HG03439 (cell line): ENCODE measurements around the gene SCAF8.
A peak's percentile ranks its signal among the peaks of the same experiment; 100 is the strongest.
"Not testable (repeated sequence)": the region's sequence is repeated elsewhere in the genome, so short reads cannot be mapped to it uniquely, and the experiment has no call there.

ENCODE experiments used
- ATAC-seq: cut with Tn5 transposase; IDR thresholded peaks from one replicate; pipeline ENCODE4 v1.9.1; 2021; ENCODE audit warnings: mild to moderate bottlenecking, moderate library complexity; ENCODE audit not compliant: unreplicated experiment

The SCAF8 gene

DNA sequence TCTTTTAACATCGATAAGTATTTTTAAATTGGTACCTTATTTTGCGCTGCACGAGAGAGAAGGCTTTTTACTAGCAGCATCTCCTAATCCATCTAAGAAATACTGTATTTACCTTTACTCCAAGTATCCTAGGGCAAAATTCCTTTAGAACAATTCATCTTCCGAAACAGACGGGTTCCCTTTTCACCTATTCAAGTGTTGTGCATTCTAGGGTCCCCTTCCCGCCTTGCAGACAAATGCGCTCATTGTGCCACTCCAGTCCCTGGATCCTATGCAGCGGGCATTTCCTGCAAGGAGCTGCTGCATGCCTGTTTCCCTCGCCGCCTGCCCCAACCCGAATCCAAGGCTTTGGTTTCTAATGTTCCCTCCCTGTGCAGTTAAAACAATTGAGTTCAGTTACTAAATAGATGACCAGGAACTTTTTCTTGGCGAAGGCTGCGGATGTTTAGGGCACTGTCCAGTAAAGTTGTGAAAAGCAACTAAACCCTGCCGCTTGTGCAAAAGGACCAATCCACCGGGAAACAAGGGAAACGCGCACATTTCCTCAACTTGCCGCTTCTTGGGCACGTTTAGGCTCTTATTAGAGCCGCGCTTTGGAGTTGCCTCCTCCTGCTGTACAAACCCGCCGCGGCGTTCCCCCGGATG is 556 bp upstream of the SCAF8 start:
- ATAC-seq: no peak

DNA sequence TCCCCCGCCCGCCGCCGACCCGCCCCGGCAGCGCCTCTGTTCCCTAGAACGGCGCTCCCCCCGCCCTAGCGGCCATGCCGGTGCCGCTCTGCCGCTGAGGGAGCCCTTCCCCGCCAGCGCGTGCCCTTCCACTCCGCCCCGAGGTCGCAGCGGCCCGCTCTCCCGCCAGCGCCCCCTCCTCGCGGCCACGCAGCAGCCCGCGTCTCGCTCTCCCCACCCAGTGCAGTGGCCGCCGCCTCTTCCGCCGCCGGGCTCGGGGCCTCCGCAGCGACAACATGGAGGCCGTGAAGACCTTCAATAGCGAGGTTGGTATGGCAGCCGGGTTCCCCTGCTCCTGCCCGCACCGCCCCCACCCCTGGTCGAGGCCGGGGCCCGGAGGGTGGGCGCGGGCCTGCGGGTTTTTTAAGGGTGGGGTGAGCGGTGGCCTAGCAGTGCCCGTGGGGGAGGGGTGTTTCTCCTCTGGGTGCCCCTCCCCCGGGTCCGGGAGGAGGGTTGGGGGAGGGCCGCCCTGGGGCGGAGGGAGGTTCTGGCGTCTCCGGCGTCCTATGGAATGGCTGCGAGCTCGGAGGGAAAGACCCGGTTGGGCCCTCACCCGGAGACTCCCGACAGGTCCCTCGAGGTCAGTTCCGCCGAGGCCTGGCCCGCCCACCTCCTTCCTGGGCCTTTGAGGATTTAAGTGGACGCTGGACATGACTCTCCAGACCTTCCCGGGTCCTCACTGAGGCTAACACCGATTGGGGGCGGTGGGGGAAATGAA is 588 bp downstream of the SCAF8 start:
- peak; percentile 68 for ATAC-seq

DNA sequence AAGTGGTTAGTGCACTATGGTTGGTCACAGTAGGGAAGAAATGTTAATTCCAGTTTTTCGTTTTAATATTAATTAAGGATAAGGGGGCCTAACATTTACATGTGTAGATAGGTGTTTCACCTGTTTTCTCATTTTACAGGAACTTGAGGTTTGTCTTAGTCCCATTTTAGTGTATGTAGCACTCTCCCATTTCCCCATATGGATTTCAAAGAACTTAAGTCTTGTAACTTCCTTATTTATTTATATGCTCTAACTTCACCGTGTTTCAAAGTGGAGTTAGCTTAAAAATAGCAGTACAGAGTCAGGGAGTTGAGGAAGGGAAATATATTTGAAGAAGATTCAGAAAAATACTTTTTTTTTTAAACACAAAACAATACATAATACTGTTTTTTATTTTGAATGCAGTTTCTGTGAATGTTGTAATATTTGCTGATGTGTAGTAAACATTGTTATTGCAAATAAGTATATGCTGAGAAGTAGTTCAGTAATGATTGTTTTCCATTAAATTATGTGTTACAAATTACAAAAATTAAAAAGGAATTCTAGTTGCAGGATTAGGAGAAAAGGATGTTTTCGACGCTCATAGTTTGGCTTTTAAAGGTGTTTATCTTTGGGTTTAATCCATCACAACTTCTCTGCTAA is 3.5 kb downstream of the SCAF8 start:
- no peak for ATAC-seq

DNA sequence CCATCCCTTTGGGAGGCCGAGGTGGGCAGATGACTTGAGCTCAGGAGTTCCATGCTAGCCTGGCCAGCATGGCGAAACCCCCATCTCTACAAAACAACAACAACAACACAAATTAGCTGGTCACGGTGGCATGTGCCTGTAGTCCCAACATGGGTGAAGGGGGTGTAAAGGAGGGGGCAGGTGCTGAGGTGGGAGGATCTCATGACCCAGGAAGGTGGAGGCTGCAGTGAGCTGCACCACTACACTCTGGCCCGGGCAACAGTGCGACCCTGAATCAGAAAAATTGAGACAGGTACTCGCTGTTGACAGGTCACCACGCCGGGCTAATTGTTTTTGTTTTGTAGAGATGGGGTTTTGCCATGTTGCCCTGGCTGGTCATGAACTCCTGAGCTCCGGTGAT is 4.2 kb downstream of the SCAF8 start:
- ATAC-seq: no peak

DNA sequence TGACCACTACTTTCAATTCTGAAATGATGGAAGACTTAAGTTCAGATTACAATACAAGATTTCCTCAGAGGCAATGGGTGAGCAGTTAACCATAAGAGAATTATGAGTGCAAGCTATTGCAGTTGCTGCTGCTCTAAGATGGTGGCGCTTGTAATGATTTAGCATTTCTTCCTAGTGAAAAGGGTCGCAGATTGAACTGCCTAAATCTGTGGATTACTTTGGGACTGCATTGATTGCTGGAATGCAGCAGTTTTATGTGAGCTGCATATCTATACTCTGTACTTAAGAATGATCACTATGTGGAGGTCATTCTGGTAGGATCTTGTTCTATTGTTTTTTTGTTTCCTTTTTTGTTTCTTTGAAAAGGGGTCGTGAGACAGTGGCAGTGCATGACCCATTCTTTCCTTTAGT is 5.3 kb downstream of the SCAF8 start:
- no peak for ATAC-seq

DNA sequence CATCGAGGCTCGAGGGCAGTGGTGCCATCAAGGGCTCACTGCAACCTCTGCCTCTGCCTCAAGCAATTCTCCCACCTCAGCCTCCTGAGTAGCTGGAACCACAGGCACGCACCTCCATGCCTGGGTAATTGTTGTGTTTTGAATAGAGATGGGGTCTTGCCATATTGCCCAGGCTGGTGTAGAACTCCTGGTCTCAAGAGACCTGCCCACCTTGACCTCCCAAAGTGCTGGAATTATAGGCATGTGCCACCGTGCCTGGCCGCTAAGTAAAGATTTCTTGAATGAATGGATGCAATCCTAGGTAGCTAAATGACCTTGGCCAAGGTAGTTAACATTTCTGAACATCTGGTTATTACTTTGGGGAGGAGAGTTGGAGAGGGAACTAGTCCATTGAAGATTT is 7.4 kb downstream of the SCAF8 start:
- ATAC-seq: no peak

DNA sequence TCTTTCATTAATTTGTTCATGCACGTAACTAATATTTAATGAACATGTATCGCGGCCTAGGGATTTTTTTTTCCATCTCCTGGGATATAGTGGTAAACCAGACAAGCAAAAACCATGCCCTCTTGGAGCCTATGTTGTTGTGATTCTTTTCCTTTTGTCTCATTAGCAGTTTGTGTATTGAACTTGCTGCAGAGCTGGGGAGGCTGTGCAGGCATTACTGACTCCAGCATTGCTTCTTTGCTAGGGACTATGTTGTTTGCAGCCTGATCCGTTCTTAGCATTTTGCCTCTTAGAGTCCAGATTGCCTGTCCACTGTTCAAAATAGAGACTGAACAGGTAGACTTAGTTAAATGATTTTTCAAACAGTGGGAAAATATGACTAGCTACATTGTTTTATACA is 9.7 kb downstream of the SCAF8 start:
- no peak for ATAC-seq

DNA sequence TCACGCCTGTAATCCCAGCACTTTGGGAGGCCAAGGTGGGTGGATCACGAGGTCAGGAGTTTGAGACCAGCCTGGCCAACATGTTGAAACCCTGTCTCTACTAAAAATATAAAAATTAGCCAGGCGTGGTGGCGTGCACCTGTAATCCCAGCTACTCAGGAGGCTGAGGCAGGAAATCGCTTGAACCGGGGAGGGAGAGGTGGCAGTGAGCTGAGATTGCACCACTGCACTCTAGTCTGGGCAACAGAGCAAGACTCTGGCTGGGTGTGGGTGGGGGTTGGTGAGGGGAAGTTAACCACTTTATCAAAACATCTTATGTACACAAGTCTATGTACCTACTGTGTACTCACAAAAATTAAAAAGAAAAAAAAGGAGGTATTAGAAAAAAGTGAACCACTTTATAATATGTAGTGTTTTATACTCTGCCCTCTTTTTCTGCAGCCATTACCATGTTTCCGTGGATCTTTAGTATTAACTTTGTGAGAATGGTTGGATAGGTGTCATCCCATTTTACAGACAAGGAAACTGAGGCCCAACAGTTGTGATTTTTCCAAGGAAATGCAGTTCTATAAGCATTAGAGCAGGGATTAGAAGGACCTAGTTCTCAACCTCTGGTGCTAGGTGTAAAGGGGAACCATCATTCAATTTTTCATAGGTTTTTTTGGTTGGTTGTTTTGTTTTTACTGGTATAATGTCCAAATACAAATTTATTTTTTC is 11.0 kb downstream of the SCAF8 start:
- ATAC-seq: not testable (repeated sequence)

DNA sequence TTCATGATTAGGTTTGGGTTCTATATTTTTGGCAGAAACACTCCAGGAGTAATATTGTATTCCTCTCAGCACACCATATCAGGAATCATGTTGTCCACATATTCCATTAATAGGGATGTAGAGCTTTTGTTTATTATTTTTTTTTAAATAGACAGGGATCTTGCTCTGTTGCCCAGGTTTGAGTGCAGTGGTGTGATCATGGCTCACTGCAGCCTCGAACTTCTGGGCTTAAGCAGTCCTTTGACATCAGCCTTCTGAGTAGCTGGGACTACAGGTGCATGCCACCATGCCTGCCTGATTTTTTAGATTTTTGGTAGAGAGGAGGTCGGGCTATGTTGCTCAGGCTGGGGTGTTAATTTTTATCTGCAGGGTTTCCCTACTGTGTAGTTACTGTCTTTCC is 12.0 kb downstream of the SCAF8 start:
- no peak for ATAC-seq

DNA sequence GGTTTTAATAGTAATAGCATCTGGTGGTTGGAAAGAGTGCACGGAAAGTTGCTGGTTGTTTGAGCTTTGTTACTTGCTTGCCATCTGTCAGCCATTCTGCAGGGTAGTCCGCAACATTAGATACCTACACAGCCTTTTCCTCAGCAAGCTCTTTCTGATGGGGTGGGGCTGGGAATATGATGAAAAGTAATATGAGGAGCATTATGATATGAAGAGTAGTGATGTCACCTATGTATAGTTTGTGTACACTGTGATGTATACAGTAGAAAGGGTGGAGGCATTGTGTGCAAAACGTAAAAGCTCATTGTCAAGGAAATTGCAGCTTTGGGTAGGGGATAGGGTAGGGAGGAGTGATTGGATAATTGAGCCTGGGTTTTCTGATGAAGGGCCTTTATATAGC is 16.1 kb downstream of the SCAF8 start:
- no peak for ATAC-seq

DNA sequence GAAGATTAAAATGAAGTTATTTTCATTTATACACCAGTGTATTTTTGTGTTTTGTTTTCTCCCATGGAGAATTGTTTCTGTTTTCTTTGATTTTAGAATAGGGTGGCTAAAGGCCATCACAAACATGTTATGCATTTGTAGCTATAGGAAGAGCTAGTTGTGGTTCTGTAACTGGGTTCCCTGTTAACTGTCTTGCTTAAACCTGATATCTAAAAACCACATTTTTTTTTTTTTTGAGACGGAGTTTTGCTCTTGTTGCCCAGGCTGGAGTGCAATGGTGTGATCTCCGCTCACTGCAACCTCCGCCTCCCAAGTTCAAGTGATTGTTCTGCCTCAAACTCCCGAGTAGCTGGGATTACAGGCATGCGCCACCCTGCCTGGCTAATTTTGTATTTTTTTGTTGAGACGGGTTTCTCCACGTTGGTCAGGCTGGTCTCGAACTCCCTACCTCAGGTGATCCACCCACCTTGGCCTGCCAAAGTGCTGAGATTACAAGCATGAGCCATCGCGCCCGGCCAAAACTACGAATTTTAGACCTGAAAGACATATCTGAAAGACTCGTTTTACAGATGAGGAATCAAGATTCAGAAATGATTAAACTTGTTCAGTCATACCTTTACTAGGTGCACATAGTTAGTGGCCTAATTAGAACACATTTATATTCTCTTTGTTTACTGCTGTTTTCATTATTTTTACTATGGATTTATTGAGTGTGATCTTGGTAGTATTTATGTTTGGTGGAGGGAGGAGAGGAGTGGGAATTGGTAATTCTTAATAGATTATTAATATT is 18.0 kb downstream of the SCAF8 start:
- no peak for ATAC-seq

DNA sequence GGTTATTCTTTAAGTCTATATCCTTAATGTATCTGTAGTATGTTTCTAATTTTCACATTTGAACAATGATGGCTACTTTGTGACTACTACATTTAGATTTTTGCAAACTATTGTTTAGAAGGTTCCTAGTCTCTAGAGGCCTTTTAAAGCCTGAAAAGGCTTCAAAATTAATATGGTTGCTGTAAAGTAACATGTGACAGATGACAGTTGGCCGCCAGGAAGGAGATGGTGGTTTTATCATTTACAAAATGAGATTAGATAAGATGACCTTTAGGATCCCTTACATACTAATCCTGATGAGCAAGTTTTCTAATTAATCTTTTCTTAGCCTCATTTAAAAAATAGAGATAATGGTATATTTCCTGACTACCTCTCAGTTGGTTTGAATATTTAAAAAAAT is 18.8 kb downstream of the SCAF8 start:
- ATAC-seq: no peak

DNA sequence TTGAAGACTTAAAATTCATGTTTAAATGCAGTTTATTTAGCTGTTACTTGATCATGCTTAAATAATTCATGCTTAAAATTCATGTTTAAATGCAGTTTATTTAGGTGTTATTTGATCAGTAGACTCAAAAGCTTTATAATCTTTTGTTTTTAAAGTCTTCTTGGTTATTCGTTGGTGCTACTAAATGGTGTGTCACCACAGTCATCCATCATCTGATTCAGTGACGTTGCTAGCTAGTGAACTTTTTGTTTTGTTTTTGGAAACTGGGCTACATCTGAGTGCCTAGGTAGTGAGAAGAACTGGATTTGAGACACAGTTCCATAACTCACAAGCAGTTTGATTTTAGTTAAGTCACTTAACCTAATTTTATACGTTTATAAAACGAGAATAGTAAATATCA is 20.9 kb downstream of the SCAF8 start:
- no peak for ATAC-seq

DNA sequence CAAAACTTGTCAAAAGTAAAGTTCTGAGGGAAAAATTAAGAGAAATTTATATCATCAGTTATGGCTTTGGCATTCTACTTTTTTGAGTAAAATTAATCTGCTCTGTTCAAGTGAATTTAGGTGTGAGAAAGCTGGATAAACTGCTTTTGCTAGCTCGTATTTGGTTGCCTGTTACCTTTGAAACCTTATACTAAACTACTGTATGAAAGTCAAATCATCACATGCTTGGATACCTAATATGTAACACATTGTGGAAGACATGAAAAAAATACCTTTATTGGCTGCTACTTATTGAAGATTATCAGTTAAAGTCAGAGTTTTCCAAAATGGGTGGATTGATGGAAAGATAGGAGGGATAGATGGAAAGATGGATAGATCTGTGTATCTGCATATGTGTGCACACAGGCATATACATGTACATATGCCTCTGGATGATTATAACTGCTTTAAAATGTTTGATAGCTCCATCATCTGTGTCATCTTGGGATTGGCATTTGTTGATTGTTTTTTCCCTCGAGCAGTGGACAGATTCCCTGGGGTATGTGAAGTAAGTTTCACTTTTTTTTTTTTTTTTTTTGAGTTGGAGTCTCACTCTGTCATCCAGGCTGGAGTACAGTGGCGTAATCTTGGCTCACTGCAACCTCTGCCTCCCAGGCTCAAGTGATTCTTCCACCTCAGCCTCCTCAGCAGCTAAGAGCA is 24.3 kb downstream of the SCAF8 start:
- ATAC-seq: no peak

DNA sequence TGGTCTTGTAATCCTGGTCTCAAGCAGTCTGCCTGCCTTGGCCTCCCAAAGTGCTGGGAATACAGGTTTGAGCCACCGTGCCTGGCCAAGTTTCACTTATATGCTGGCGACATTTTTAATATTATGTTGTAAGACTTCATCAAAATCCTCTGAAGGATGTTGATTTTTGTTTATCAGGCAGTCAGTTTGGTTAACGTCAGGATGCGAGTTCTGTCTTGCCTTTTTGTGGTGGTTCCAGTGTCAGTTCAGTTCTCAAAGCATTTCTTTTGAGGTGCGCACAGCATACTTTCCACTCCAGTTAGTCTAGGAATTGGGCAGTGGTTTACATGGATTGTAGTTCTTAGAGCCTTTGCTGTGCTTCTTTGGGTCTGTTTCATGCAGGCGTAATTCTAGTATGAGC is 24.9 kb downstream of the SCAF8 start:
- no peak for ATAC-seq

DNA sequence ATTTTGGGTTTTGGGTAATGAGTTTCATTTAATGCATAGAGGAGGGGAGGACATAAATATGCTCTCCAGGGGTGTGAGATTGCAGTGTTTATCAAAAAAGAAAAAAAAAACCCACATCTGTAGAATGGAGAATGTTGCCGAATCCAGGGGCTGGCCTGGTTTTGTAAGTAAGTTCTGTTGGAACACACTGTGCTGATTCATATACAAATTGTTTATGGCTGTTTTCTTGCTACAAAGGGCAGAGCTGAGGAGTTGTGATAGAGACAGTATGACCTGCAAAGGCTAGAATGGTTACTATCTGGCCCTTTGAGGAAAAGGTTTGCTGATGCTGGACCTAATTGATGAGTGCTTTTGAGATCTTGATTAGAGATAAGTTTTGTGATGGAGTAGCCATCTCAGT is 30.4 kb downstream of the SCAF8 start:
- ATAC-seq: no peak

DNA sequence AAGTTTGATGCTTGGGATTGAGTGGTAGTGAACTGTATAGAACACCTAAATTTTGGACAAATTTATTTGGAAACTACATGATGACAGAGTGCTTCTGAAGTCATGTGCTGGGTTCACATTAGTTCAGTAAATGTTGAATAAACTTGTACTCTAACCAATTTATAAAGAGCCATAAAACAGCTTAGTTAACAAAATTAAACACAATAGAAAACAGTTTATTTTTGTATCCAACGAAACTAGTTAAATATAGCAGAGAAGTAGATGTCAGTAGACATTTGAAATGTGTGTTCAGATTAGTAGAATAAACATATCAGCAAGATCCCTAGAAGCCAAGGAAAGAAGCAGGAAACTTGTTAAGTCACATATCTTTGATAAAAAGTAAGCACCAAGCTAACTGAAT is 32.1 kb downstream of the SCAF8 start:
- no peak for ATAC-seq

DNA sequence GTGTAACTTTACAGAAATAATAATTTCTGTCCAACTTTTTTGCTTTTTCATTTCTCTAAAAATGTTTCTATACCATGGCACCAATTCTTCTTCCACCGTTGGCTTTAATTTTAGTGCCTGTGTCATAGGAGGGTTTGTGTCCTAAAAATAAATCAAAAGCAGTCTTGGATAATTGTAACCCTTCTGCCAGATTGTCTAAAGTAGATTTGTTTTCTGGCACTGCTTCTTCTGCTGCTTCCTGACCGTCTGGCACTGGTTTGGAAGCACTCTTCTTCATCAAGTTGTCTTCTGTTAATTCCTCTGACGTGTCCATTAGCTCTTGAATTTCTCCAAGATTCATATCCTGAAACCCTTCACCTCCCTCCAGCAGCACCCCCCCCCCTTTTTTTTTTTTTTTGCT is 33.1 kb downstream of the SCAF8 start:
- ATAC-seq: no peak

DNA sequence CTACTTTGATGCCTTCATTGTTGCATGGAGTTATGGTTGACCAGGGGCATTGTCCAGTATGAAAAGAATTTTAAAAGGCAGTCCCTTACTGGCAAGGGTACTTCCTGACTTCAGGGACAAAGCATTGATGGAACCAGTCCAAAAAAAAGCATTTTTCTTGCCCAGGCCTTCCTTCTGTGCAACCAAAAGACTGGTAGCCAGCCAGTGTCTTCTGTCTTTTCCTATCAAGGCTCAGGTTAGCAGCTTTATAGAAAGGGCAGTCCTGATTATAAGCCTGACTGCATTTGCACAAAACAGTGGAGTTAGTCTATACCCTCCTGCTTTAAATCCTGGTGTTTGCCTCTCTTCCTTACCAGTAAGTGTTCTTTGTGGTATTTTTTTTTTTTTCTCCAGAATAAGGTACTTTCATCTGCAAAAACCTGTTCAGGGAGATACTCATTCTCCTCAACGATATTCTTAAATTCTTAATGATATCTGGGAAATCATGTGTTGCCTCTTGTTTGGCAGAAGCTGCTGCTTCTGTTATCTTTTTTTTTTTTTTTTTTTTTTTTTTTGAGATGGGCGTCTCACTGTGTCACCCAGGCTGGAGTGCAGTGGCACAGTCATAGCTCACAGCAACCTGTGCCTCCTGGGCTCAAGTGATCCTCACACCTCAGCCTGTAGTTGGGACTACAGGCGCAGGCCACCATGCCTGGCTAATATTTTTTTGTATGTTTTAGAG is 33.9 kb downstream of the SCAF8 start:
- ATAC-seq: no peak

DNA sequence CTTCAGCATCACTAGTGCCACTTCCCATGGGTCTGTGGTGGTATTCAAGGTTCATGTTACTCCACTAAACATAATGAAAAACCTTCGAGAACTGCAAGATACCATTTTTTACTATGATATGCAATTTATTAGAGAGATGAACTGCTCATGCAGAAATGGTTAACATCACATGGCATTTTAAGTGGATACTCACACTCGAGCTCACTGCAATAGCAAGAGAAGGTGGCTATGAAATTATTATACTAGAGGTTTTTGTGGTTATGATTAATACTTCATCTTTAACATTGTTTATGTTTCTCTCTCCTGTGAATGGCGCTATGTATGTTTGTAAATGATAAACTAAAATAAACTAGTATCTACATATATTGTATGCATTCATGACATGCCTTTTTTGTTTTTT is 35.1 kb downstream of the SCAF8 start:
- no peak for ATAC-seq
